ENCODE data around the gene FADD.

Gene FADD

GRCh38 chr11:70242885-70243284, 39.8 kb downstream of the FADD start:
- DNase-seq = no peak

GRCh38 chr11:70243912-70244652, 41.0 kb downstream of the FADD start:
- peak; percentile 59 for DNase-seq

DNA sequence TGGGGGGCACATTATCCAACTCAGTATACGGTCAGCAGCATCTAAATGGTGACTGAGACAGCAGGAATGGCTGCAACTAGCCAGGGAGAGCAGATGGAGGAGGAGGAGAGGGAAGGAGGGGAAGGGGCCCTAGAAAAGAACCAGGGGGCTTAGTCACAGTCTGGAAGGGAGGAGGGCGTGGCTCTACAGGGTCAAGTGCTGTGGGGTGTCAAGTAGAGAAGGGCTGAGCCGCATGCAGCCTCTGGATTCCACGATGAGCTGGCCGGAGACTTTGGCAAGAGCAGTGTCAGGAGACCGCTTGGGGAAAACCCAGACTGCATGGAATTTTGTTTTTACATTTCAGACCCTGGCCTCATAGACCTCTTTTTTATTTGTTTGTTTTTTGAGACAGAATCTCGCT, 41.6 kb downstream of the FADD start:
- no peak for DNase-seq

DNA sequence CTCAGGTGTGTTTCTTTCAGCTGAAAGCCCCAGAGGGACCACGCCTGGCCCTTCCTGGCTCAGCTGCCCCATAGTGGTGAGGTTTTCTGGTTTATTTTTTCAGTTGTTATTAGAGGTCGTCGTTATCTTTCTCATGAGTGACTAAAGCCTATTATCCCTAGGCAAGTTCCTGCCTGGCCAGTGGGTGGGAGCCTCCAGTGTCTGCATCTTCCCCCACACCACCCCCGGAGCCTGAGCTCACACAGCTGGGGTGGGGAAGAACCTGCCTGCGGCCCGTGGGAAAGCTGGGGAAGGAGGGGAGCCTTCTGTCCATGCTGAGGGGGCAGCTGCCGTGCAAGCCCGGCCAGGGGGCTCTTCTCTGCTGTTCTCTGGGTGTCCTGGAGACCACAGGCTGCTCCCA, 43.1 kb downstream of the FADD start:
- no peak for DNase-seq

- DNase-seq = no peak
Observed at GRCh38 chr11:70247042-70247709, 44.1 kb downstream of the FADD start.

- DNase-seq = no peak
Observed at GRCh38 chr11:70247710-70248072, 44.6 kb downstream of the FADD start.

DNA sequence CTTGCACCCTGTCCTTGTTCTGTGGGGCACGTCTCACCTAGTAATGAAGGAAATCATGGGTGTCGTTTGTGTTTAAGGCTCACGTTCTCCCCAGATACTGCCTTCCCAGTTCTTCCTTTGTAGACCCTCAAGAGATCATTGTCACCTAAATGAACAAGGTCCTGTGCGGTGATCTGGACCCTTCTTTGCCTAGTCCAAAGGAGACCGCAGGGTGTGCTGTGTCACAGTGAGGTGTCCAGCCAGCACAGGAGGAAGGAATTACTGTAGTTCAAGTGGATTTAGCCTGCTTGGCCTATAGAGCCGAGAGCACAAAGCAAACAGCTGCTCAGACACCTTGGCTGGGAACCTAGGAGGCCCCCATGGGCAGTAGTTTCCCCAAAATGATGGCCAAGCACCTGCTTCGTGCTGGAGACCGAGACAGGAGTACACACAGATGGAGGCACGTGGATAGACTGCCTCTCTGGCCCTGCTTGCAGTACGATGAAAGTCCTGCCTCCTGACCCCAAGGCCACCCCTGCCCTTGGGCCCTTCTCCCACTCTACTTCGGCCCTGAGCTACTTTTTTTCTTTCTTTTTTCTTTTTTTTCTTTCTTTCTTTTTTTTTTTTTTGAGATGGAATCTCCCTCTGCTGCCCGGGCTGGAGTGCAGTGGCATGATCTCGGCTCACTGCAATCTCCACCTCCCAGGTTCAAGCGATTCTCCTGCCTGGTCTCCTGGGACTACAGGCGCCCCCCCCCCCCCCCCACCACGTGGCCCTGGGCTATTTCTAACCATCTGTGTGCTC, 48.0 kb downstream of the FADD start:
- no peak for DNase-seq

- DNase-seq = no peak
Observed at GRCh38 chr11:70251659-70252321, 48.7 kb downstream of the FADD start.

DNA sequence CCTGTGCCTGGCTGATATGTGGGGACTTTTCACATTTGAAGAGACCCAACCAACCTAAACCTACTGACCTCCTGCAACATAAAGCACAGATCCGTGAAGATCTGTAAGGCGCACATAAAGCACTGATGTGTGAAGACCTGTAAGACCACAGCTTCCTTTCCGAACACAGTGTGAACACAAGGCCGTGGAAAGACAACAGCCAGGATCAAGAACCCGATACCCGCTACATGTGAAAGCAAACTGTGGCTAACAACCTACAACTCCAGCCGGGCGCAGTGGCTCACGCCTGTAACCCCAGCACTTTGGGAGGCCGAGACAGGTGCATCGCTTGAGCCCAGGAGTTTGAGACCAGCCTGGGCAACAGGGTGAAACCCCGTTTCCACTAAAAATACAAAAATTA, 49.7 kb downstream of the FADD start:
- no peak for DNase-seq

- no peak for DNase-seq
Observed at GRCh38 chr11:70255477-70256116, 52.5 kb downstream of the FADD start.
